ENCODE results near the gene UNCX.

DNA sequence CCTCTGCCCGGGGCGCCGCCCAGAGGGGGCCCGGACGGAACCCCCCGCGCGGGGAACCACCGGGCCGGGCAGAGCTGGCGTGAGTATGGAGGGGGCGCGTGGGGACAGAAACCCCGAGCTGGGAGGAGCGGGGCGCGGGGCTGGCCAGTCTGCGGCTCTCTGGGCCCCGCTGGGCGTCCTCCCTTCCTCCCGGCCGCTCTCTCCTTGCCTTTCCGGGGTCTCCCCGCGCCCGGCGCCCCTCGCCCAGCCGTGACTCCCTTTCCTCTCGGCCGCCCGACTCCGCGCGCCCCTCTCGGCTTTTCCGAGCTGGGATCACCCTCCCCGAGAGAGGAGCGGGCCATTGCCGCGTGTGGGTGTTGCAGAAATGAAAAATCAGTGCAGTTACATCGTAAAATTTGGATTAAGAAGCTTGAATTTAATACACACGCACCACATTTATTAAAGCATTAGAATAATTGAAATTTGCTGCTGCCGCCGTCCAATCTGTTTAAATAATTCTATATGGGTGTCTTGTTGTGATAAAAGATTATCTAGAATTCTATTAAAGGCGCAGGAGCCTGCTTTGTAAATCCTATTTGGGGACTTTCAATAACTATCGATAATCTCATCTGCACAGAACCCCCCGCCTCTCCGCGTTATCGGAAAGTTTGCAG lies 9.1 kb downstream of the UNCX start:
- TF ChIP-seq EWSR1 (IDR thresholded peaks at IDR 0.05; ENCODE audit: borderline replicate concordance, low read depth, partially characterized antibody), result no peak
- TF ChIP-seq, protein P1, sequence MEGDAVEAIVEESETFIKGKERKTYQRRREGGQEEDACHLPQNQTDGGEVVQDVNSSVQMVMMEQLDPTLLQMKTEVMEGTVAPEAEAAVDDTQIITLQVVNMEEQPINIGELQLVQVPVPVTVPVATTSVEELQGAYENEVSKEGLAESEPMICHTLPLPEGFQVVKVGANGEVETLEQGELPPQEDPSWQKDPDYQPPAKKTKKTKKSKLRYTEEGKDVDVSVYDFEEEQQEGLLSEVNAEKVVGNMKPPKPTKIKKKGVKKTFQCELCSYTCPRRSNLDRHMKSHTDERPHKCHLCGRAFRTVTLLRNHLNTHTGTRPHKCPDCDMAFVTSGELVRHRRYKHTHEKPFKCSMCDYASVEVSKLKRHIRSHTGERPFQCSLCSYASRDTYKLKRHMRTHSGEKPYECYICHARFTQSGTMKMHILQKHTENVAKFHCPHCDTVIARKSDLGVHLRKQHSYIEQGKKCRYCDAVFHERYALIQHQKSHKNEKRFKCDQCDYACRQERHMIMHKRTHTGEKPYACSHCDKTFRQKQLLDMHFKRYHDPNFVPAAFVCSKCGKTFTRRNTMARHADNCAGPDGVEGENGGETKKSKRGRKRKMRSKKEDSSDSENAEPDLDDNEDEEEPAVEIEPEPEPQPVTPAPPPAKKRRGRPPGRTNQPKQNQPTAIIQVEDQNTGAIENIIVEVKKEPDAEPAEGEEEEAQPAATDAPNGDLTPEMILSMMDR (IDR thresholded peaks at IDR 0.05 in 2 of 3, conservative IDR thresholded peaks at IDR 0.05 in 1 of 3; ENCODE audit: insufficient read depth in 2 of 3, low read depth in 1 of 3, low read length in 3 of 3), result no peak
- TF ChIP-seq FOXJ3 (CRISPR knock-in tag; IDR thresholded peaks at IDR 0.05), result no peak
- no peak for TF ChIP-seq ZZZ3 (IDR thresholded peaks at IDR 0.05)
- TF ChIP-seq, protein P2, sequence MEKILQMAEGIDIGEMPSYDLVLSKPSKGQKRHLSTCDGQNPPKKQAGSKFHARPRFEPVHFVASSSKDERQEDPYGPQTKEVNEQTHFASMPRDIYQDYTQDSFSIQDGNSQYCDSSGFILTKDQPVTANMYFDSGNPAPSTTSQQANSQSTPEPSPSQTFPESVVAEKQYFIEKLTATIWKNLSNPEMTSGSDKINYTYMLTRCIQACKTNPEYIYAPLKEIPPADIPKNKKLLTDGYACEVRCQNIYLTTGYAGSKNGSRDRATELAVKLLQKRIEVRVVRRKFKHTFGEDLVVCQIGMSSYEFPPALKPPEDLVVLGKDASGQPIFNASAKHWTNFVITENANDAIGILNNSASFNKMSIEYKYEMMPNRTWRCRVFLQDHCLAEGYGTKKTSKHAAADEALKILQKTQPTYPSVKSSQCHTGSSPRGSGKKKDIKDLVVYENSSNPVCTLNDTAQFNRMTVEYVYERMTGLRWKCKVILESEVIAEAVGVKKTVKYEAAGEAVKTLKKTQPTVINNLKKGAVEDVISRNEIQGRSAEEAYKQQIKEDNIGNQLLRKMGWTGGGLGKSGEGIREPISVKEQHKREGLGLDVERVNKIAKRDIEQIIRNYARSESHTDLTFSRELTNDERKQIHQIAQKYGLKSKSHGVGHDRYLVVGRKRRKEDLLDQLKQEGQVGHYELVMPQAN (IDR thresholded peaks at IDR 0.05; ENCODE audit: borderline replicate concordance), result no peak
- TF ChIP-seq TCF7L2 (IDR thresholded peaks at IDR 0.05; ENCODE audit: low read depth, low read length), result no peak
- no peak for TF ChIP-seq GATAD2A (IDR thresholded peaks at IDR 0.05)
- TF ChIP-seq, protein P3, sequence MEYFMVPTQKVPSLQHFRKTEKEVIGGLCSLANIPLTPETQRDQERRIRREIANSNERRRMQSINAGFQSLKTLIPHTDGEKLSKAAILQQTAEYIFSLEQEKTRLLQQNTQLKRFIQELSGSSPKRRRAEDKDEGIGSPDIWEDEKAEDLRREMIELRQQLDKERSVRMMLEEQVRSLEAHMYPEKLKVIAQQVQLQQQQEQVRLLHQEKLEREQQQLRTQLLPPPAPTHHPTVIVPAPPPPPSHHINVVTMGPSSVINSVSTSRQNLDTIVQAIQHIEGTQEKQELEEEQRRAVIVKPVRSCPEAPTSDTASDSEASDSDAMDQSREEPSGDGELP (CRISPR knock-in tag; IDR thresholded peaks at IDR 0.05; ENCODE audit: borderline replicate concordance), result no peak
- no peak for TF ChIP-seq SMARCE1 (IDR thresholded peaks at IDR 0.05)
- no peak for TF ChIP-seq JUND (IDR thresholded peaks at IDR 0.05; ENCODE audit: borderline replicate concordance, low read depth, low read length)
- no peak for TF ChIP-seq JUND (tag; IDR thresholded peaks at IDR 0.05; ENCODE audit: borderline replicate concordance, low read depth, low read length)
- no peak for TF ChIP-seq NUFIP1 (IDR thresholded peaks at IDR 0.05; ENCODE audit: partially characterized antibody)
- TF ChIP-seq POLR2AphosphoS5 (IDR thresholded peaks at IDR 0.05; ENCODE audit: control insufficient read depth, insufficient read depth, low read depth, low read length), result no peak
- TF ChIP-seq HDAC2 (IDR thresholded peaks at IDR 0.05), result no peak
- no peak for TF ChIP-seq ZNF124 (CRISPR knock-in tag; IDR thresholded peaks at IDR 0.05)
